Thymus (tissue), 11 donors: Measurements from ENCODE around the gene ATXN3. TPM values are rescaled to one million over a fixed set of nuclear protein-coding genes. Genes with fewer than 3 reads are reported as not detected.

Source experiments
- DNase-seq, 9 donors: peaks; one replicate each; pipeline ENCODE4 v3.0.0-alpha.2; 2013; ENCODE audit warnings: low spot score in 9 of 9, low read depth in 6 of 9, missing footprints in 1 of 9
- H3K27ac ChIP-seq, 2 donors: one replicate each; pipeline ENCODE4 v1.5.1; 2013; ENCODE audit warnings: control low read depth in 1 of 2, low read depth in 1 of 2, low read length in 1 of 2, mild to moderate bottlenecking in 1 of 2, moderate library complexity in 1 of 2
- H3K27me3 ChIP-seq, 2 donors: one replicate each; pipeline ENCODE4 v1.5.1; 2013; ENCODE audit warnings: low read length in 1 of 2; ENCODE audit not compliant: control insufficient read depth in 2 of 2, insufficient read depth in 1 of 2
- H3K36me3 ChIP-seq, 2 donors: one replicate each; pipeline ENCODE4 v1.5.1; 2013; ENCODE audit warnings: low read length in 1 of 2, mild to moderate bottlenecking in 1 of 2, moderate library complexity in 1 of 2; ENCODE audit not compliant: control insufficient read depth in 2 of 2, insufficient read depth in 2 of 2
- H3K4me1 ChIP-seq, 2 donors: one replicate each; pipeline ENCODE4 v1.5.1; 2013; ENCODE audit warnings: low read length in 2 of 2; ENCODE audit not compliant: control insufficient read depth in 2 of 2, insufficient read depth in 2 of 2
- H3K4me3 ChIP-seq, 2 donors: one replicate each; pipeline ENCODE4 v1.5.1; 2013; ENCODE audit warnings: low read length in 2 of 2, control low read depth in 1 of 2, mild to moderate bottlenecking in 1 of 2
- H3K9me3 ChIP-seq, 2 donors: one replicate each; pipeline ENCODE4 v1.5.1; 2013; ENCODE audit warnings: low read length in 1 of 2, mild to moderate bottlenecking in 1 of 2; ENCODE audit not compliant: control insufficient read depth in 2 of 2, insufficient read depth in 1 of 2
- WGBS: extraction: QIAGEN DNeasy Blood & Tissue Kit; methylation state at CpG from one replicate; pipeline ENCODE4 v1.1.7; 2013; 5-methylcytosine and 5-hydroxymethylcytosine counted together
- polyA plus RNA-seq: library from polyadenylated mRNA; stranded (reverse); fragments of 200-250 nt; gene quantifications from one replicate; pipeline ENCODE4 v1.2.3, GENCODE V29; 2013
- total RNA-seq: library from RNA; stranded (reverse); fragments of 120-200 nt; gene quantifications from one replicate; pipeline ENCODE4 v1.2.4, GENCODE V29; 2013
- donor health status: healthy.

Gene ATXN3
- total and polyA plus RNA-seq, 2 donors: 30.5 to 32.3 TPM

DNA sequence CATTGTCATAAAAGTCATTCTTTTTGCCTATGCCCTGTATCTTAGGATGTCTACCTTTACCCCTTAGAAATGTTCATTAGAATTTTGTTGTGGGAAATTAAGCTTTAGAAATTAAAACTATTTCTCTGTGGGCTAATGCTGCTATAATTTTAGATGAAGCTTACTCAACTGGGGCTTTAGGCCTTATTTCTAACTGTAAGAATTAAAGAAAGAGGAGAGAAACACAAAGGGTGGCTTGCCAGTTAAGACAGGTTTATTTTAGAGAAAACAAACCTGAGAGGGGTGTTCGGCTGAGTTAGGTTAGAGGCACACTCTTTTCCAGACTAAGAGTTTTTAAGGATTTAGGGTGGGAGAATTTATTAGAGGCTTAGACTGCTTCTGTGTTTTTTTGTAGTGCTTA is 72.9 kb downstream of the ATXN3 start:
- Histone ChIP-seq H3K4me1 (peaks cover 7 to 15% of the 10 kb centered on the region in 2 donors), H3K9me3 (no peaks in the 10 kb centered on the region), H3K27ac (no peak overlapping the region), H3K27me3 (no peaks in the 10 kb centered on the region), H3K36me3 (peaks cover 19 to 22% of the 10 kb centered on the region in 2 donors), H3K4me3 (no peak overlapping the region)
- DNase-seq: no peak
- WGBS: 92% methylated on average over 1 of the region's 1 CpG

DNA sequence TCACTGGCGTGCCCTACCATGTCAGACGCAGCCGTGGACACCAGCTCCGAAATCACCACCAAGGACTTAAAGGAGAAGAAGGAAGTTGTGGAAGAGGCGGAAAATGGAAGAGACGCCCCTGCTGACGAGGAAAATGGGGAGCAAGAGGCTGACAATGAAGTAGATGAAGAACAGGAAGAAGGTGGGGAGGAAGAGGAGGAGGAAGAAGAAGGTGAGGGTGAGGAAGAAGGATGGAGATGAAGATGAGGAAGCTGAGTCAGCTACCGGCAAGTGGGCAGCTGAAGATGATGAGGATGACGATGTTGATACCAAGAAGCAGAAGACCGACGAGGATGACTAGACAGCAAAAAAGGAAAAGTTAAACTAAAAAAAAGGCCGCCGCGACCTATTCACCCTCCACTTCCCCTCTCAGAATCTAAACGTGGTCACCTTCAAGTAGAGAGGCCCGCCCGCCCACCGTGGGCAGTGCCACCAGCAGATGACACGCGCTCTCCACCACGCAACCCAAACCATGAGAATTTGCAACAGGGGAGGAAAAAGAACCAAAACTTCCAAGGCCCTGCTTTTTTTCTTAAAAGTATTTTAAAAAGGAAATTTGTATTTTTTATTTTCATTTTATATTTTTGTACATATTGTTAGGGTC is 79.7 kb downstream of the ATXN3 start:
- Histone ChIP-seq H3K36me3 (peaks cover 21 to 33% of the 10 kb centered on the region in 2 donors), H3K9me3 (no peaks in the 10 kb centered on the region), H3K4me3 (no peak overlapping the region), H3K27ac (no peak overlapping the region), H3K27me3 (no peaks in the 10 kb centered on the region), H3K4me1 (no peaks in the 10 kb centered on the region)
- WGBS: 94% methylated on average over 21 of the region's 21 CpGs
- DNase-seq: no peak

DNA sequence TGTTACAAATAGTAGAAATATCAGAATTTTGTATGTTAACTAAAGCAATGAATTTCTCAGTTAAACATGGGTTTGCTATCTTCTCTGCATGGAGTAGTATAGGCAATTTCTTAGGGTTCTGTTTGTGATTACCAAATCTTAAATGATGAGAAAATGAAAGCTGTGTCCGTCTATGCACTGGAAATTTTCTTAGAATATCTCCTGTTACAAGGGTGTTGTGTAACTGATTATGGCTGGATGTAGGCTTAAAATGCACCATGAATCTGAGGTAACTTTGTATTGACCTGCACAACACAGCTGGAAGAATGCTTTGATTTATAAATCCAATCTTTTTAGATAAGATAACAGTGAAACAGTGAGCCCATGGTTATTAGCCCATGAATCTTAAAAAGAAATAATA is 84.3 kb downstream of the ATXN3 start:
- Histone ChIP-seq H3K9me3 (no peaks in the 10 kb centered on the region), H3K27me3 (no peaks in the 10 kb centered on the region), H3K36me3 (peaks cover 20 to 32% of the 10 kb centered on the region in 2 donors), H3K4me3 (no peak overlapping the region), H3K27ac (no peak overlapping the region), H3K4me1 (no peaks in the 10 kb centered on the region)
- 99% methylated on average over 1 of the region's 1 CpG for WGBS
- no peak for DNase-seq

DNA sequence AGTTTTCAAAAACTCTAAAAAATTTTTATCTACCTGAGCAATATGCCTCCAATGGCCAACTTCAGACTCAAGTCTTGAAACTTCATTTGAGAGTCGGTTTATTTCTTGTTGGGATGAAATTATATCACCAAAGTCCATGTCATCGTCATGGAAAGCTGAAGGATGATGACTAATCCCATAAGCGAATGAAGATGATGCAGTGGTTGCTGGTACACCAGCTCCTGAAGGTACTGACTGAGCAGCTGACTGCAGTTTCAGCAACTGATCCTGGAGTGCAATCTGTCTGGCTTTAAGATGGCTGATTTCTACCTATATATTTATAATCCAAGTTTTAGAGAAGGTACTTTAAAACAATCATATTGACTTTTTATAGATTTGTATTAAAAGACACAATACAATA is 84.9 kb downstream of the ATXN3 start:
- H3K9me3 ChIP-seq: no peaks in the 10 kb centered on the region
- H3K27ac ChIP-seq: no peak overlapping the region
- H3K4me3 ChIP-seq: no peak overlapping the region
- H3K27me3 ChIP-seq: no peaks in the 10 kb centered on the region
- 98% methylated on average over 3 of the region's 3 CpGs for WGBS
- H3K36me3 ChIP-seq: peaks cover 16 to 34% of the 10 kb centered on the region in 2 donors
- H3K4me1 ChIP-seq: no peaks in the 10 kb centered on the region
- no peak for DNase-seq

DNA sequence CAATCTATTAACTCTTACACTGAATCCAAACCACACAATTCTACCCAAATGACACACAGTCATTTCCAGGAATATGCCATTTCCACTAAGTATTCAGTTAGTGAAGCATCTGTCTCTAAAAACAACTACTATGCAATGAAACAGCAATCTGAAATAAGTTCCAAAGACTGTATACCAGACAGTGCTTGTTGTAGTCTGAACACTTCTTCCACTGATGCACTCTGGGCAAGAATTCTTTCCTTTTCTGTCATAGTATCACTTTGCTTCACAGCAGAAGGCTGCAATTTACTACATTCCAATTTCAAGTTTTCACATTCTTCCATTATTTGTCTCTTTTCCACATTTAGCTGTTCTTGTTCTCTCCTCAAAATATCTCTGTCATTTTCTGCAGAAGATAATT is 92.3 kb downstream of the ATXN3 start:
- Histone ChIP-seq H3K27me3 (no peaks in the 10 kb centered on the region), H3K9me3 (no peaks in the 10 kb centered on the region), H3K27ac (no peak overlapping the region), H3K4me3 (no peak overlapping the region), H3K4me1 (no peaks in the 10 kb centered on the region), H3K36me3 (peaks cover 36 to 64% of the 10 kb centered on the region in 2 donors)
- DNase-seq: no peak

DNA sequence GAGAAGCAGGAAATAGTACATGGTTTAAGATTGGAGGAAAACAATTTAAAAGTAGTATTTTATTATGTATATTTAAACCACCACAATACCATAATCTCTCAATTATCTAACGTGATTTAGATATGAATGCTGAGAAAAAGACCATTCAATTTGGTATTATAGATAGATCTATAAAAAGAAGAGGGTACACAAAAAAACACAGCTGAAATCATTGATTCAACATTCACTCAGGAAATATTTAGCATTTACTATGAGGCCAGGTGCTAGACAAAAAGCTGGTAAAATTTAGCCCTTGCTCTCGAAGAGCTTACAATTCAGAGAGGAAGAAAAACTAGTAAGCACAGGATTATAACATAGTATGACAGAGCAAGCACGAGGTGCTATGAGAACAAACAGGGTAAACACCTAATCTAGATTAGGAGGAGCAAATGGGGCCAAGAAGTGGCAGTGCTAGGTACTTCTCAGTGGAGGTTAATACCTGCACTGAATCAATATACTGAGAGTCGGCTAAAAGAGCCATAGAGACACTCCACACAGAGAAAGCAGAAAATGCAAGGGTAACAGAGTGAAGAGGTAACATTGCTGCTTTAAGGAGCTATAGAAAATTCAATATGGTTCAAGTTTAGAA is 94.1 kb downstream of the ATXN3 start:
- 96% methylated on average over 4 of the region's 4 CpGs for WGBS
- Histone ChIP-seq H3K4me3 (no peak overlapping the region), H3K27ac (no peak overlapping the region), H3K9me3 (no peaks in the 10 kb centered on the region), H3K36me3 (peaks cover 34 to 71% of the 10 kb centered on the region in 2 donors), H3K27me3 (no peaks in the 10 kb centered on the region), H3K4me1 (no peaks in the 10 kb centered on the region)
- no peak for DNase-seq

DNA sequence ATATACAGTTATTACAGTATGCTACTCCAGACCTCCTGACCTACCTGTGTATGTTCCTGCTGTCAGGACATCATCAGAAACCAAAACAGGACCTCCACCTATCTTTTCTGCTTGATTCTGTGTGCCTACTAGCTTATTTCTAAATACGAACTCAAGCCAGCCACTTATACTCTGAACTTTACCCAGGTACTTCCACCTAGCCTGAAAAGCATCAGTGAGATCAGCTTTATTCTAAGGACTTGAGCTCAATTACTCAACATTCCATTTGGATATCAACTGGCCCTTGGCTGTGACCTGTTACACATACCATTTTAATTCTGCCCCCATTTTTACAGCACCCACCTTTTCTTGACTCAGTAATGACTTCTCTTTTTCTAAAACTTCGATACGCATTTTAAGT is 95.7 kb downstream of the ATXN3 start:
- no peak overlapping the region for H3K27ac ChIP-seq
- H3K4me3 ChIP-seq: no peak overlapping the region
- no peak for DNase-seq
- peaks cover 27 to 67% of the 10 kb centered on the region in 2 donors for H3K36me3 ChIP-seq
- no peaks in the 10 kb centered on the region for H3K9me3 ChIP-seq
- no peaks in the 10 kb centered on the region for H3K4me1 ChIP-seq
- H3K27me3 ChIP-seq: no peaks in the 10 kb centered on the region
- WGBS: over 99% methylated on average over 3 of the region's 3 CpGs

DNA sequence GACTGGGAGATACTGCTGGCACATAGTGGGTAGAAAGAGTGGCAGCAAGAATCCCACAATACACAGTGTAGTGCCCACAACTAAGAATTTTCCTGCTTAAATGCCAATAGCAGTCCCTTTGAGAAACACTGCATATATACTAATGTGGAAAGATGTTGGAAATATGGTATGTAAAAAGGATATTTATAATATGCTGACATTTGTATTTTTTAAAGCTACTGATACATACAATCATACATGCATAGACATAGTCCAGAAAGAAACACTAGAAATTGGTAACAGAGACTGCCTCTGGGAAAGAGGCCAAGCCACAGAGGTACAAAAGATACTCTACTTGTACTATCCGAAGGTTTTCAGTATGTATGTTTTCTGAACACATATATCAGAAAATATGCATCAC is 96.8 kb downstream of the ATXN3 start:
- Histone ChIP-seq H3K27ac (no peak overlapping the region), H3K36me3 (peaks cover 18 to 69% of the 10 kb centered on the region in 2 donors), H3K4me1 (no peaks in the 10 kb centered on the region), H3K9me3 (no peaks in the 10 kb centered on the region), H3K4me3 (no peak overlapping the region), H3K27me3 (no peaks in the 10 kb centered on the region)
- 96% methylated on average over 1 of the region's 1 CpG for WGBS
- no peak for DNase-seq
